Activated CD4-positive, alpha-beta memory T cell treated with anti-CD3 and anti-CD28 coated beads, Interleukin-2, amount 10 ng/mL, durations not matched to agents 7 days and 5 days (primary cell): Measurements from ENCODE around the gene AFAP1. TPM values are rescaled to one million over a fixed set of nuclear protein-coding genes. Genes with fewer than 3 reads are reported as not detected.

ENCODE experiments used
- CTCF ChIA-PET: fragments of 350-600 bp; sonication (Branson Sonifier 250); formaldehyde crosslinking; loops from one replicate; lab custom pipeline; 2021; ENCODE audit warnings: antibody characterized with exemption, inconsistent platforms; lab: Charles Lee
- POLR2A ChIA-PET: fragments of 350-600 bp; sonication (Branson Sonifier 250); formaldehyde crosslinking; loops from one replicate; lab custom pipeline; 2021; ENCODE audit warnings: antibody characterized with exemption; lab: Charles Lee
- DNase-seq: peaks from one replicate; pipeline ENCODE4 v3.0.0-alpha.2; 2020
- H3K27ac Mint-ChIP-seq: one replicate; pipeline ENCODE4 v1.8.0; 2021; ENCODE audit warnings: mild to moderate bottlenecking, mixed read lengths
- H3K27me3 Mint-ChIP-seq: one replicate; pipeline ENCODE4 v1.8.0; 2021; ENCODE audit warnings: mixed read lengths
- H3K36me3 Mint-ChIP-seq: one replicate; pipeline ENCODE4 v1.8.0; 2021; ENCODE audit warnings: low read depth, mixed read lengths
- H3K4me1 Mint-ChIP-seq: one replicate; pipeline ENCODE4 v1.8.0; 2021; ENCODE audit warnings: mixed read lengths
- H3K4me3 Mint-ChIP-seq: one replicate; pipeline ENCODE4 v1.8.0; 2021; ENCODE audit warnings: mild to moderate bottlenecking, mixed read lengths
- H3K9me3 Mint-ChIP-seq: one replicate; pipeline ENCODE4 v1.8.0; 2021; ENCODE audit warnings: mixed read lengths
- total RNA-seq, 2 experiments: library from RNA; stranded (reverse); gene quantifications; one replicate each; pipeline ENCODE4 v1.2.3, GENCODE V29; 2021

Gene AFAP1
- total RNA-seq, 2 experiments from 2014 or later, result 5.9 to 6.5 TPM

- POLR2A ChIA-PET, result no interaction called here
These were observed 34.4 kb downstream of the AFAP1 start for GRCh38 chr4:7904952-7905915.

GRCh38 chr4:7903791-7904516 is 35.7 kb downstream of the AFAP1 start:
- POLR2A ChIA-PET, result no interaction called here
- H3K9me3 Mint-ChIP-seq, result no peaks in the 10 kb centered on the region
- no peaks in the 10 kb centered on the region for H3K36me3 Mint-ChIP-seq
- no peak overlapping the region for H3K27ac Mint-ChIP-seq
- peaks cover 13% of the 10 kb centered on the region for H3K4me1 Mint-ChIP-seq
- CTCF ChIA-PET, result no interaction called here
- no peaks in the 10 kb centered on the region for H3K27me3 Mint-ChIP-seq
- no peak overlapping the region for H3K4me3 Mint-ChIP-seq
- DNase-seq, result no peak

More at GRCh38 chr4:7904952-7905915, 34.4 kb downstream of the AFAP1 start:
- CTCF ChIA-PET, result no interaction called here
- H3K27me3 Mint-ChIP-seq, result no peaks in the 10 kb centered on the region
- no peak for DNase-seq
- no peak overlapping the region for H3K27ac Mint-ChIP-seq
- H3K4me1 Mint-ChIP-seq, result peaks cover 17% of the 10 kb centered on the region
- H3K9me3 Mint-ChIP-seq, result no peaks in the 10 kb centered on the region
- H3K36me3 Mint-ChIP-seq, result no peaks in the 10 kb centered on the region
- H3K4me3 Mint-ChIP-seq, result no peak overlapping the region

GRCh38 chr4:7902826-7903225 is 36.8 kb downstream of the AFAP1 start:
- DNase-seq, result no peak
- H3K27me3 Mint-ChIP-seq, result no peaks in the 10 kb centered on the region
- H3K4me3 Mint-ChIP-seq, result no peak overlapping the region
- no peaks in the 10 kb centered on the region for H3K36me3 Mint-ChIP-seq
- CTCF ChIA-PET, result interaction anchor here (0.5 to 1.4 kb wide), 2 partner anchors 11 to 28 kb away, joined by 3 to 6 read pairs; no protein-coding TSS in a partner anchor
- H3K4me1 Mint-ChIP-seq, result peaks cover 10% of the 10 kb centered on the region
- POLR2A ChIA-PET, result no interaction called here
- no peaks in the 10 kb centered on the region for H3K9me3 Mint-ChIP-seq
- no peak overlapping the region for H3K27ac Mint-ChIP-seq

- ChIA-PET CTCF (interaction anchor here (1.4 kb wide), 1 partner anchor 29 kb away, joined by 3 read pairs; no protein-coding TSS in a partner anchor), POLR2A (no interaction called here)
- H3K4me1 Mint-ChIP-seq, result peaks cover 10% of the 10 kb centered on the region
- H3K36me3 Mint-ChIP-seq, result no peaks in the 10 kb centered on the region
- no peak overlapping the region for H3K4me3 Mint-ChIP-seq
- no peaks in the 10 kb centered on the region for H3K9me3 Mint-ChIP-seq
- no peaks in the 10 kb centered on the region for H3K27me3 Mint-ChIP-seq
- no peak for DNase-seq
- H3K27ac Mint-ChIP-seq, result no peak overlapping the region
These were observed 37.5 kb downstream of the AFAP1 start for GRCh38 chr4:7902101-7902553.

- no peaks in the 10 kb centered on the region for H3K9me3 Mint-ChIP-seq
These were observed 38.3 kb downstream of the AFAP1 start for GRCh38 chr4:7901311-7901885.

GRCh38 chr4:7900334-7900909 is 39.2 kb downstream of the AFAP1 start:
- no peak for DNase-seq
- Mint-ChIP-seq H3K36me3 (no peaks in the 10 kb centered on the region), H3K27ac (no peak overlapping the region), H3K27me3 (no peaks in the 10 kb centered on the region), H3K4me3 (no peak overlapping the region), H3K9me3 (no peaks in the 10 kb centered on the region), H3K4me1 (peaks cover 10% of the 10 kb centered on the region)
- ChIA-PET CTCF (no interaction called here), POLR2A (no interaction called here)

More at GRCh38 chr4:7901311-7901885, 38.3 kb downstream of the AFAP1 start:
- DNase-seq, result no peak
- no peaks in the 10 kb centered on the region for H3K36me3 Mint-ChIP-seq
- ChIA-PET CTCF (interaction anchor here (1.4 kb wide), 1 partner anchor 29 kb away, joined by 3 read pairs; no protein-coding TSS in a partner anchor), POLR2A (no interaction called here)
- H3K4me1 Mint-ChIP-seq, result peaks cover 10% of the 10 kb centered on the region
- no peak overlapping the region for H3K4me3 Mint-ChIP-seq
- H3K27ac Mint-ChIP-seq, result no peak overlapping the region
- H3K27me3 Mint-ChIP-seq, result no peaks in the 10 kb centered on the region

- ChIA-PET POLR2A (no interaction called here), CTCF (no interaction called here)
- no peak for DNase-seq
- peaks cover 10% of the 10 kb centered on the region for H3K4me1 Mint-ChIP-seq
- no peak overlapping the region for H3K4me3 Mint-ChIP-seq
- no peaks in the 10 kb centered on the region for H3K36me3 Mint-ChIP-seq
- H3K27ac Mint-ChIP-seq, result no peak overlapping the region
- H3K9me3 Mint-ChIP-seq, result no peaks in the 10 kb centered on the region
- no peaks in the 10 kb centered on the region for H3K27me3 Mint-ChIP-seq
These were observed 40.3 kb downstream of the AFAP1 start for GRCh38 chr4:7899184-7899869.

GRCh38 chr4:7898385-7898784 is 41.3 kb downstream of the AFAP1 start:
- DNase-seq, result no peak
- CTCF ChIA-PET, result no interaction called here
- Mint-ChIP-seq H3K27me3 (no peaks in the 10 kb centered on the region), H3K4me1 (peaks cover 10% of the 10 kb centered on the region), H3K4me3 (no peak overlapping the region), H3K9me3 (no peaks in the 10 kb centered on the region), H3K36me3 (no peaks in the 10 kb centered on the region), H3K27ac (no peak overlapping the region)
- POLR2A ChIA-PET, result no interaction called here

GRCh38 chr4:7897811-7898210 is 41.9 kb downstream of the AFAP1 start:
- H3K9me3 Mint-ChIP-seq, result no peaks in the 10 kb centered on the region
- no peak overlapping the region for H3K4me3 Mint-ChIP-seq
- ChIA-PET POLR2A (no interaction called here), CTCF (no interaction called here)
- H3K36me3 Mint-ChIP-seq, result no peaks in the 10 kb centered on the region
- no peak overlapping the region for H3K27ac Mint-ChIP-seq
- H3K4me1 Mint-ChIP-seq, result peaks cover 7% of the 10 kb centered on the region
- H3K27me3 Mint-ChIP-seq, result no peaks in the 10 kb centered on the region
- DNase-seq, result no peak

- no peaks in the 10 kb centered on the region for H3K27me3 Mint-ChIP-seq
- no peaks in the 10 kb centered on the region for H3K4me1 Mint-ChIP-seq
- DNase-seq, result no peak
- ChIA-PET POLR2A (no interaction called here), CTCF (no interaction called here)
- H3K9me3 Mint-ChIP-seq, result no peaks in the 10 kb centered on the region
- no peaks in the 10 kb centered on the region for H3K36me3 Mint-ChIP-seq
- H3K27ac Mint-ChIP-seq, result no peak overlapping the region
- H3K4me3 Mint-ChIP-seq, result no peak overlapping the region
These were observed 44.9 kb downstream of the AFAP1 start for GRCh38 chr4:7894677-7895181.

- POLR2A ChIA-PET, result no interaction called here
- Mint-ChIP-seq H3K4me1 (no peaks in the 10 kb centered on the region), H3K36me3 (no peaks in the 10 kb centered on the region), H3K9me3 (no peaks in the 10 kb centered on the region), H3K27me3 (no peaks in the 10 kb centered on the region), H3K27ac (no peak overlapping the region), H3K4me3 (no peak overlapping the region)
- DNase-seq, result no peak
- CTCF ChIA-PET, result no interaction called here
These were observed 45.5 kb downstream of the AFAP1 start for GRCh38 chr4:7894098-7894676.

- Mint-ChIP-seq H3K27me3 (no peaks in the 10 kb centered on the region), H3K4me3 (no peak overlapping the region), H3K27ac (no peak overlapping the region), H3K9me3 (peaks cover under 1% of the 10 kb centered on the region), H3K36me3 (no peaks in the 10 kb centered on the region), H3K4me1 (no peaks in the 10 kb centered on the region)
- DNase-seq, result no peak
- ChIA-PET POLR2A (no interaction called here), CTCF (no interaction called here)
These were observed 46.1 kb downstream of the AFAP1 start for GRCh38 chr4:7893539-7893938.
